IMR-90 (cell line): ENCODE measurements around the gene GRIK1. TPM values are rescaled to one million over a fixed set of nuclear protein-coding genes. Genes with fewer than 3 reads are reported as not detected.

Experiments
- ATAC-seq: fragments of 200-7000 bp; cut with Tn5 transposase; 2 replicates; pipeline ENCODE4 v1.9.1; 2020; ENCODE audit warnings: low read depth, mild to moderate bottlenecking, moderate library complexity
- BruUV-seq: library from RNA; stranded (reverse); fragments of 400-500 nt; replicated peaks from 2 replicates; lab custom pipeline; 2021; lab: Mats Ljungman, UMichigan
- CTCF ChIA-PET: fragments of 300-600 bp; formaldehyde crosslinking; extraction: SDS; loops from one replicate; lab custom pipeline; 2021; ENCODE audit warnings: antibody characterized with exemption; lab: Yijun Ruan, JAX
- POLR2A ChIA-PET: fragments of 300-600 bp; sonication (Branson Sonifier 250); formaldehyde crosslinking; loops from one replicate; lab custom pipeline; 2022; ENCODE audit warnings: antibody characterized with exemption; ENCODE audit not compliant: unreplicated experiment; lab: Charles Lee
- DNase-seq: peaks from one replicate; pipeline ENCODE4 v3.0.0; 2013
- H2AFZ ChIP-seq: replicated peaks from 2 replicates; pipeline ENCODE3; 2013; ENCODE audit warnings: low read length, mild to moderate bottlenecking; ENCODE audit not compliant: poor library complexity
- H2AK5ac ChIP-seq: 2 replicates; pipeline ENCODE4 v1.6.1; 2013; ENCODE audit warnings: low read depth, low read length, inconsistent platforms
- H2AK9ac ChIP-seq: replicated peaks from 2 replicates; pipeline ENCODE3; 2013; ENCODE audit warnings: mild to moderate bottlenecking, low read depth, low read length, moderate library complexity; ENCODE audit not compliant: poor library complexity
- H2BK120ac ChIP-seq: 2 replicates; pipeline ENCODE4 v1.6.1; 2013; ENCODE audit warnings: low read depth, low read length, inconsistent platforms
- H2BK15ac ChIP-seq: 3 replicates; pipeline ENCODE4 v1.6.1; 2013; ENCODE audit warnings: low read depth, low read length, inconsistent platforms
- H2BK20ac ChIP-seq: 2 replicates; pipeline ENCODE4 v1.6.1; 2013; ENCODE audit warnings: low read depth, mild to moderate bottlenecking, inconsistent platforms, low read length, moderate library complexity
- H2BK5ac ChIP-seq: 2 replicates; pipeline ENCODE4 v1.6.1; 2013; ENCODE audit warnings: mild to moderate bottlenecking, low read depth, low read length, inconsistent platforms; ENCODE audit not compliant: poor library complexity, severe bottlenecking
- H3K14ac ChIP-seq: replicated peaks from 2 replicates; pipeline ENCODE4 v1.6.1; 2013; ENCODE audit warnings: low read depth, low read length, inconsistent platforms
- H3K18ac ChIP-seq: 2 replicates; pipeline ENCODE4 v1.6.1; 2013; ENCODE audit warnings: low read depth, low read length, control low read depth
- H3K23ac ChIP-seq: 2 replicates; pipeline ENCODE4 v1.6.1; 2013; ENCODE audit warnings: low read depth, low read length, inconsistent platforms
- H3K27ac ChIP-seq: 2 replicates; pipeline ENCODE4 v1.5.1; 2013; ENCODE audit warnings: mild to moderate bottlenecking, control low read depth, low read length; ENCODE audit not compliant: insufficient read depth
- H3K27me3 ChIP-seq: 2 replicates; pipeline ENCODE4 v1.6.1; 2013; ENCODE audit warnings: low read length; ENCODE audit not compliant: control insufficient read depth, insufficient read depth
- H3K36me3 ChIP-seq: 2 replicates; pipeline ENCODE4 v1.6.1; 2013; ENCODE audit warnings: low read length, mixed read lengths; ENCODE audit not compliant: control insufficient read depth, insufficient read depth
- H3K4ac ChIP-seq: 2 replicates; pipeline ENCODE4 v1.6.1; 2013; ENCODE audit warnings: low read depth, low read length, inconsistent platforms
- H3K4me1 ChIP-seq: 2 replicates; pipeline ENCODE4 v1.6.1; 2013; ENCODE audit warnings: low read length, mixed read lengths; ENCODE audit not compliant: control insufficient read depth, insufficient read depth
- H3K4me2 ChIP-seq: 2 replicates; pipeline ENCODE4 v1.6.1; 2013; ENCODE audit warnings: low read depth, mild to moderate bottlenecking, control low read depth, low read length, moderate library complexity
- H3K4me3 ChIP-seq: 2 replicates; pipeline ENCODE4 v1.5.1; 2013; ENCODE audit warnings: low read depth, mild to moderate bottlenecking, control low read depth, low read length, moderate library complexity; ENCODE audit not compliant: insufficient read depth
- H3K56ac ChIP-seq: 2 replicates; pipeline ENCODE4 v1.6.1; 2013; ENCODE audit warnings: low read length, inconsistent platforms; ENCODE audit not compliant: insufficient read depth; ENCODE audit errors: extremely low read depth
- H3K79me1 ChIP-seq, 2 experiments: 2 replicates each; pipeline ENCODE4 v1.6.1; 2013; ENCODE audit warnings: low read length in 2 of 2, inconsistent platforms in 1 of 2, low read depth in 1 of 2
- H3K9ac ChIP-seq: 2 replicates; pipeline ENCODE4 v1.6.1; 2013; ENCODE audit warnings: low read depth, low read length, control low read depth
- H3K9me1 ChIP-seq: 2 replicates; pipeline ENCODE4 v1.6.1; 2013; ENCODE audit warnings: low read length, inconsistent platforms; ENCODE audit not compliant: insufficient read depth
- H3K9me3 ChIP-seq: 2 replicates; pipeline ENCODE4 v1.6.1; 2013; ENCODE audit warnings: low read length; ENCODE audit not compliant: control insufficient read depth, insufficient read depth
- H4K20me1 ChIP-seq: 2 replicates; pipeline ENCODE4 v1.6.1; 2013; ENCODE audit warnings: low read length, inconsistent platforms; ENCODE audit not compliant: insufficient read depth
- H4K5ac ChIP-seq: 2 replicates; pipeline ENCODE4 v1.6.1; 2013; ENCODE audit warnings: mild to moderate bottlenecking, low read depth, low read length, control low read depth
- H4K8ac ChIP-seq, 2 experiments: 2 replicates each; pipeline ENCODE4 v1.6.1; 2013; ENCODE audit warnings: low read depth in 2 of 2, low read length in 2 of 2, control low read depth in 1 of 2, inconsistent platforms in 1 of 2
- H4K91ac ChIP-seq: 2 replicates; pipeline ENCODE4 v1.6.1; 2013; ENCODE audit warnings: low read depth, low read length, inconsistent platforms; ENCODE audit not compliant: insufficient read depth
- BHLHE40 ChIP-seq: fragments of 150-350 bp; IDR thresholded peaks from 2 replicates; pipeline ENCODE4 v1.6.1; 2016; ENCODE audit warnings: mild to moderate bottlenecking, low read depth, low read length
- CEBPB ChIP-seq: IDR thresholded peaks from 2 replicates; pipeline ENCODE4 v1.6.1; 2012; ENCODE audit warnings: low read depth, low read length, improper control_type of control experiment
- CHD1 ChIP-seq: IDR thresholded peaks from 2 replicates; pipeline ENCODE4 v1.6.1; 2012; ENCODE audit warnings: low read depth, low read length, improper control_type of control experiment
- CTCF ChIP-seq: conservative IDR thresholded peaks from 2 replicates; pipeline ENCODE4 v1.5.1; 2012; ENCODE audit warnings: mild to moderate bottlenecking, low read depth, low read length, improper control_type of control experiment
- FOS ChIP-seq: fragments of 150-350 bp; IDR thresholded peaks from 2 replicates; pipeline ENCODE4 v1.6.1; 2016; ENCODE audit warnings: low read depth, low read length
- MAFK ChIP-seq: IDR thresholded peaks from 2 replicates; pipeline ENCODE4 v1.6.1; 2012; ENCODE audit warnings: low read depth, low read length, improper control_type of control experiment
- MAZ ChIP-seq: IDR thresholded peaks from 2 replicates; pipeline ENCODE4 v1.6.1; 2012; ENCODE audit warnings: low read depth, mild to moderate bottlenecking, low read length, improper control_type of control experiment, moderate library complexity, borderline replicate concordance
- MXI1 ChIP-seq: IDR thresholded peaks from 2 replicates; pipeline ENCODE4 v1.6.1; 2012; ENCODE audit warnings: low read depth, mild to moderate bottlenecking, low read length, moderate library complexity, borderline replicate concordance
- RFX5 ChIP-seq: IDR thresholded peaks from 2 replicates; pipeline ENCODE4 v1.8.0; 2012; ENCODE audit warnings: low read depth, mild to moderate bottlenecking, low read length, moderate library complexity
- SMC3 ChIP-seq: fragments of 150-350 bp; IDR thresholded peaks from 2 replicates; pipeline ENCODE4 v1.6.1; 2016; ENCODE audit warnings: low read depth, mild to moderate bottlenecking, antibody characterized with exemption, low read length, moderate library complexity
- WGBS, 2 experiments: methylation state at CpG; one replicate each; pipeline versions ENCODE4 v1.1.5 to v1.1.7; 2013; ENCODE audit warnings: missing lambda C conversion rate in 2 of 2; ENCODE audit not compliant: insufficient read length in 1 of 2; ENCODE audit errors: extremely low coverage in 2 of 2; 5-methylcytosine and 5-hydroxymethylcytosine counted together
- dilution Hi-C: fragments of 300-500 bp; cut with HindIII; formaldehyde crosslinking; loops from one replicate; pipeline ENCODE4 v1.14.3; 2018; ENCODE audit warnings: low sequenced_read_pairs; ENCODE audit not compliant: unreplicated experiment
- in situ Hi-C: fragments of 300-500 bp; cut with MboI; formaldehyde crosslinking; loops from 3 replicates; pipeline ENCODE4 v1.14.3; 2019; ENCODE audit warnings: low sequenced_read_pairs, inconsistent platforms, mixed read lengths
- intact Hi-C: fragments of 100-400 bp; cut with micrococcal nuclease; formaldehyde crosslinking; loops from 2 replicates; pipeline ENCODE4 v1.10.0; 2022
- polyA plus RNA-seq, 3 experiments: library from polyadenylated mRNA; depleted of rRNA; stranded (reverse); fragments of >200 nt; gene quantifications; 2 replicates each; pipeline ENCODE4 v1.2.3, GENCODE V29; 2012; ENCODE audit warnings: low replicate concordance in 1 of 3
- total RNA-seq: library from RNA; depleted of rRNA; stranded (reverse); fragments of >200 nt; gene quantifications from 2 replicates; pipeline ENCODE4 v1.2.3, GENCODE V29; 2012

The GRIK1 gene
- total and polyA plus RNA-seq, 2 of the 4 experiments (the other 2 are of a cell fraction), result not detected

- Histone ChIP-seq H3K4me2 (no peak overlapping the region), H3K4ac (no peak overlapping the region), H3K9ac (no peak overlapping the region), H4K5ac (no peak overlapping the region), H2AK9ac (no peak overlapping the region), H3K27ac (no peak overlapping the region), H3K79me1 (no peaks in the 10 kb centered on the region), H3K36me3 (no peaks in the 10 kb centered on the region), H3K9me3 (no peaks in the 10 kb centered on the region), H4K20me1 (no peaks in the 10 kb centered on the region), H3K4me1 (peaks cover 5% of the 10 kb centered on the region), H2AK5ac (no peak overlapping the region), H3K18ac (no peak overlapping the region), H2BK15ac (no peak overlapping the region), H3K23ac (no peak overlapping the region), H3K27me3 (no peaks in the 10 kb centered on the region), H4K8ac (no peak overlapping the region), H3K56ac (no peak overlapping the region), H2BK20ac (no peak overlapping the region), H2BK5ac (no peak overlapping the region), H2AFZ (no peak overlapping the region), H3K9me1 (no peaks in the 10 kb centered on the region), H3K14ac (no peak overlapping the region), H3K4me3 (no peak overlapping the region), H4K91ac (no peak overlapping the region), H2BK120ac (no peak overlapping the region)
- CTCF ChIA-PET, result no interaction called here
- DNase-seq, result no peak
- no TSS peak for BruUV-seq
- intact Hi-C loops (no loop called here), dilution Hi-C loops (no loop called here), in situ Hi-C loops (no loop called here)
- ATAC-seq, result no peak
- POLR2A ChIA-PET, result no interaction called here
- no peak for TF ChIP-seq CHD1
- TF ChIP-seq BHLHE40, result no peak
- no peak for TF ChIP-seq MAZ
- TF ChIP-seq CEBPB, result no peak
- TF ChIP-seq SMC3, result no peak
- TF ChIP-seq MXI1, result no peak
- no peak for TF ChIP-seq CTCF
- no peak for TF ChIP-seq FOS
- TF ChIP-seq MAFK, result no peak
- no peak for TF ChIP-seq RFX5
- no CpG with 5 or more reads among the region's 3 CpGs for WGBS, 2 experiments
These were observed 309.4 kb downstream of the GRIK1 start for GRCh38 chr21:29630441-29630840.
